Natural killer cell (primary cell): ENCODE measurements around the gene TAS2R42. TPM values are rescaled to one million over a fixed set of nuclear protein-coding genes. Genes with fewer than 3 reads are reported as not detected.

Experiments
- ATAC-seq, 3 donors: fragments of 150-1000 bp in 2 of 3; fragments of 200-7000 bp in 1 of 3; cut with Tn5 transposase; 1 replicate in 1 of 3; 2 replicates in 2 of 3; pipeline ENCODE4 v1.10.0; 2021; ENCODE audit warnings: mild to moderate bottlenecking in 2 of 3, moderate library complexity in 2 of 3
- DNase-seq, 2 donors: peaks; one replicate each; pipeline versions ENCODE4 v3.0.0 to v3.0.0-alpha.2; 2013 to 2021; ENCODE audit warnings: mixed read lengths in 1 of 2
- H3K27ac ChIP-seq: one replicate; pipeline ENCODE4 v1.5.1; 2013; ENCODE audit warnings: mild to moderate bottlenecking, low read length
- H3K27me3 ChIP-seq: one replicate; pipeline ENCODE4 v1.6.1; 2013; ENCODE audit warnings: low read length; ENCODE audit not compliant: control insufficient read depth, insufficient read depth
- H3K36me3 ChIP-seq: one replicate; pipeline ENCODE4 v1.6.1; 2013; ENCODE audit warnings: low read length; ENCODE audit not compliant: control insufficient read depth, insufficient read depth
- H3K4me1 ChIP-seq: one replicate; pipeline ENCODE4 v1.6.1; 2013; ENCODE audit warnings: low read length; ENCODE audit not compliant: control insufficient read depth, insufficient read depth
- H3K4me3 ChIP-seq: one replicate; pipeline ENCODE4 v1.5.1; 2013; ENCODE audit warnings: low read length
- H3K9me3 ChIP-seq: one replicate; pipeline ENCODE4 v1.6.1; 2013; ENCODE audit warnings: low read length; ENCODE audit not compliant: control insufficient read depth, insufficient read depth
- H3K27ac Mint-ChIP-seq, 2 donors: one replicate each; pipeline ENCODE4 v1.8.0; 2022; ENCODE audit warnings: mild to moderate bottlenecking in 2 of 2, mixed read lengths in 2 of 2, moderate library complexity in 1 of 2
- H3K27me3 Mint-ChIP-seq, 2 donors: one replicate each; pipeline ENCODE4 v1.8.0; 2022; ENCODE audit warnings: low read depth in 2 of 2, mixed read lengths in 2 of 2
- H3K36me3 Mint-ChIP-seq: one replicate; pipeline ENCODE4 v1.8.0; 2022; ENCODE audit warnings: mixed read lengths
- H3K4me1 Mint-ChIP-seq, 2 donors: one replicate each; pipeline ENCODE4 v1.8.0; 2022; ENCODE audit warnings: mixed read lengths in 2 of 2
- H3K4me3 Mint-ChIP-seq: one replicate; pipeline ENCODE4 v1.8.0; 2022; ENCODE audit warnings: mild to moderate bottlenecking, moderate library complexity, mixed read lengths
- H3K9me3 Mint-ChIP-seq, 2 donors: one replicate each; pipeline ENCODE4 v1.8.0; 2022; ENCODE audit warnings: mixed read lengths in 2 of 2
- WGBS: methylation state at CpG from one replicate; pipeline ENCODE4 v1.1.7; 2013; ENCODE audit warnings: missing lambda C conversion rate; ENCODE audit not compliant: insufficient coverage; 5-methylcytosine and 5-hydroxymethylcytosine counted together
- intact Hi-C: fragments of 100-400 bp; cut with micrococcal nuclease; formaldehyde crosslinking; loops from one replicate; pipeline ENCODE4 v1.14.2; 2022
- total RNA-seq, 4 donors: library from RNA; stranded (reverse); fragments of 120-200 nt in 1 of 4; gene quantifications; one replicate each; pipeline versions ENCODE4 v1.2.3 to v1.2.4, GENCODE V29; 2013 to 2022
- TF ChIP-seq, protein P1 (sequence below): fragments of 200-600 bp; IDR thresholded peaks from one replicate; pipeline ENCODE4 v1.8.0; 2022; ENCODE audit warnings: antibody characterized with exemption

TAS2R42 gene
- total RNA-seq, 3 donors from 2014 or later (not counting 1 experiment from before 2014, with no cell fraction given), result not detected

DNA sequence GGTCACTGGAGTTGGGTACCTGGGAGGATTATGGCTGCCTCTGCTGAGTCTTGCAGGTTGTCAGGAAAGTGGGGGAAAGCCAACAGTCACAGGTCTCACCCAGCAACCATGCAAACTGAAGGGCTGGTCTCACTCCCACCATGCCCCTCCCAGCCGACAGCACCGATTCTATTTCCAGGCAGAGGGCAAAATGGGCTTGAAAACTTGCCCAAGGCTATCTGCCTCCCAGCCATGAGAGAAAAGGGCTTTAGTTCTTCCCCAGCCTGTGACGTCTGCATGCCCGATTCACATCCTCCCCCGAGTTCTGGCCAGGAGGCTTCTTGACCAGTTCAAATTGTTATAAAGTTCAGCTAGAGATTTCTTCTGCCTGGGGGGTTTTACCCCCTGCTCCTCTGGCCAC is 42.4 kb downstream of the TAS2R42 start:
- Histone ChIP-seq H3K27me3 (no peaks in the 10 kb centered on the region), H3K9me3 (peaks cover 12% of the 10 kb centered on the region), H3K36me3 (no peaks in the 10 kb centered on the region), H3K27ac (no peak overlapping the region), H3K4me1 (no peaks in the 10 kb centered on the region), H3K4me3 (no peak overlapping the region)
- Mint-ChIP-seq H3K27me3 (no peaks in the 10 kb centered on the region), H3K36me3 (no peaks in the 10 kb centered on the region), H3K27ac (no peak overlapping the region), H3K4me3 (no peak overlapping the region), H3K9me3 (peaks cover 0 to 4% of the 10 kb centered on the region in 2 donors), H3K4me1 (peaks cover 44 to 48% of the 10 kb centered on the region in 2 donors)
- ATAC-seq (no peak), DNase-seq (no peak)
- intact Hi-C loops, result no loop called here
- TF ChIP-seq, protein P1, sequence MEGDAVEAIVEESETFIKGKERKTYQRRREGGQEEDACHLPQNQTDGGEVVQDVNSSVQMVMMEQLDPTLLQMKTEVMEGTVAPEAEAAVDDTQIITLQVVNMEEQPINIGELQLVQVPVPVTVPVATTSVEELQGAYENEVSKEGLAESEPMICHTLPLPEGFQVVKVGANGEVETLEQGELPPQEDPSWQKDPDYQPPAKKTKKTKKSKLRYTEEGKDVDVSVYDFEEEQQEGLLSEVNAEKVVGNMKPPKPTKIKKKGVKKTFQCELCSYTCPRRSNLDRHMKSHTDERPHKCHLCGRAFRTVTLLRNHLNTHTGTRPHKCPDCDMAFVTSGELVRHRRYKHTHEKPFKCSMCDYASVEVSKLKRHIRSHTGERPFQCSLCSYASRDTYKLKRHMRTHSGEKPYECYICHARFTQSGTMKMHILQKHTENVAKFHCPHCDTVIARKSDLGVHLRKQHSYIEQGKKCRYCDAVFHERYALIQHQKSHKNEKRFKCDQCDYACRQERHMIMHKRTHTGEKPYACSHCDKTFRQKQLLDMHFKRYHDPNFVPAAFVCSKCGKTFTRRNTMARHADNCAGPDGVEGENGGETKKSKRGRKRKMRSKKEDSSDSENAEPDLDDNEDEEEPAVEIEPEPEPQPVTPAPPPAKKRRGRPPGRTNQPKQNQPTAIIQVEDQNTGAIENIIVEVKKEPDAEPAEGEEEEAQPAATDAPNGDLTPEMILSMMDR, result no peak
- 77% methylated on average over 5 of the region's 5 CpGs for WGBS

DNA sequence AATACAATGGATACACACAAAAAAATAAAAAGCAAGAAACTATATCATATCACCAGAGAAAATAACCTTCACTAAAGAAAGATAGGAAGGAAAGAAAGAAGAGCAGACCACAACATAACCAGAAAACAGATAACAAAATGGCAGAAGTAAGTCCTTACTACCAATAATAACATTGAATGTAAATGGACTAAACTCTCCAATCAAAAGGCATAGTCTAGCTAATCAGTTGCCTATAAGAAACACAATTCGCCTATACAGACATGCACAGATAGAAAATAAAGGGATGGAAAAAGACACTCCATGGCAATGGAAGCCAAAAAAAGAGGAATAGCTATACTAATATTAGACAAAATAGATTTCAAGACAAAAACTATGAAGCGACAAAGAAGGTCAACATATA is 43.4 kb downstream of the TAS2R42 start:
- intact Hi-C loops, result no loop called here
- H3K27ac ChIP-seq, result no peak overlapping the region
- Mint-ChIP-seq H3K4me3 (no peak overlapping the region), H3K4me1 (peaks cover 40 to 47% of the 10 kb centered on the region in 2 donors), H3K36me3 (no peaks in the 10 kb centered on the region), H3K9me3 (peaks cover 0 to 4% of the 10 kb centered on the region in 2 donors), H3K27me3 (no peaks in the 10 kb centered on the region), H3K27ac (no peak overlapping the region)
- no peaks in the 10 kb centered on the region for H3K4me1 ChIP-seq
- no CpG with 5 or more reads among the region's 2 CpGs for WGBS
- TF ChIP-seq, protein P1, result no peak
- no peak for DNase-seq
- no peak for ATAC-seq
- no peaks in the 10 kb centered on the region for H3K36me3 ChIP-seq
- peaks cover 12% of the 10 kb centered on the region for H3K9me3 ChIP-seq
- H3K27me3 ChIP-seq, result no peaks in the 10 kb centered on the region
- no peak overlapping the region for H3K4me3 ChIP-seq

DNA sequence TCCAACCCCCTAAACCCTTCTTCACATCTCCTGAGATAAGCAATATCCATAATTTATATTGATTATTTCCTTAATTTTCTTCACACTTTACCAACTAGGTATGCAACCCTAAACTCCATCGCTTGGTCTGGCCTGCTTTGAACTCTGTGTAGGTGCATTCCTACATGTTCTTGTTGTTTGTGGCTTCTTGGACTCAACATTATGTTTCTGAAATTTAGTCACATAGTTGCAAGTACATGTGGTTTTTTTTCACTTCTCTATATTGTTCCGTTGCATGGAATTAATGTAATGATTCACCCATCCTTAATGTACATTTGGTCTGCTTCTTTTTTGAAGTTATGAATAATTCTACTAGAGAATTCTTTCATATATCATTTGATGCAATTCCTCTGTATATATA is 50.7 kb downstream of the TAS2R42 start:
- H3K9me3 ChIP-seq, result no peaks in the 10 kb centered on the region
- ATAC-seq (no peak), DNase-seq (no peak)
- TF ChIP-seq, protein P1, result no peak
- Mint-ChIP-seq H3K9me3 (no peaks in the 10 kb centered on the region), H3K4me1 (peaks cover 33 to 49% of the 10 kb centered on the region in 2 donors), H3K36me3 (no peaks in the 10 kb centered on the region), H3K4me3 (no peak overlapping the region), H3K27me3 (no peaks in the 10 kb centered on the region), H3K27ac (no peak overlapping the region)
- H3K4me1 ChIP-seq, result no peaks in the 10 kb centered on the region
- no CpG with 5 or more reads among the region's 2 CpGs for WGBS
- no peaks in the 10 kb centered on the region for H3K27me3 ChIP-seq
- no peak overlapping the region for H3K27ac ChIP-seq
- H3K36me3 ChIP-seq, result no peaks in the 10 kb centered on the region
- no peak overlapping the region for H3K4me3 ChIP-seq
- intact Hi-C loops, result no loop called here

Other genes with a start within 250 kb of the TAS2R42 start
- 1 to 10 TPM; 3.6 to 4.8 (median 4.4) TPM for gene TAS2R14, start 247.7 kb downstream of the TAS2R42 start, total RNA-seq
- gene TAS2R50, start 200.0 kb downstream of the TAS2R42 start, total RNA-seq, result 1 to 10 TPM in 2 of 3 donors, under 1 TPM in 1; 0.88 to 3.0 (median 2.0) TPM
- gene TAS2R20, start 188.6 kb downstream of the TAS2R42 start, total RNA-seq, result 1 to 10 TPM; 2.0 to 2.8 (median 2.4) TPM
- 1 to 10 TPM; 2.9 to 4.1 (median 3.8) TPM for gene TAS2R19, start 164.3 kb downstream of the TAS2R42 start, total RNA-seq
- gene TAS2R31, start 155.5 kb downstream of the TAS2R42 start, total RNA-seq, result 1 to 10 TPM; 3.7 to 6.2 (median 4.0) TPM
- gene TAS2R46, start 124.6 kb downstream of the TAS2R42 start, total RNA-seq, result 1 to 10 TPM; 3.3 to 4.5 (median 4.4) TPM
- 1 to 10 TPM; 2.1 to 6.7 (median 4.5) TPM for gene TAS2R43, start 94.6 kb downstream of the TAS2R42 start, total RNA-seq
- gene TAS2R30, start 52.3 kb downstream of the TAS2R42 start, total RNA-seq, result 1 to 10 TPM; 6.9 to 9.7 (median 6.9) TPM
- 10 to 100 TPM in 1 of 3 donors, 1 to 10 TPM in 2; 8.6 to 10.7 (median 9.9) TPM for gene SMIM10L1, start 15.7 kb downstream of the TAS2R42 start, total RNA-seq
- gene PRB3, start 82.8 kb upstream of the TAS2R42 start, total RNA-seq, result not detected
- not detected for gene PRB4, start 123.5 kb upstream of the TAS2R42 start, total RNA-seq
- gene PRB2, start 208.6 kb upstream of the TAS2R42 start, total RNA-seq, result not detected